ENCODE results near the gene CRTC1.

Gene CRTC1

DNA sequence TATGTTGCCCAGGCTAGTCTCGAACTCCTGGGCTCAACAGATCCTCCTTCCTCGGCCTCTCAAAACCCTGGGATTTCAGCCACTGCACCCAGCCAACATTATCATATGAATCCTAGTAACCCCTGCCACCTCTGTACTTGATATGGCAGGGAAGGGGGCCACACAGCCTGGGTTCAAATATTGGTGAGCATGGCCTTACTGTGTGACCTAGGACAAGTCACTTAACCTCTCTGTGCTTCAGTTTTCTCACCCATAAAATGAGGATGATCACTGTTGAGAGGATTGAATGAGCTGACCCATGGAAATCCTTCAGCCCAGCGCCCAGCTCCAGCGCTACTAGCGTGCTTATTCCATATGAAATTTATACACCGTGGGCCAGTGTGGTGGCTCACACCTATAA, 111.2 kb downstream of the CRTC1 start:
- no peak overlapping the region for H3K4me3 ChIP-seq (ENCODE audit: control insufficient read depth, low read depth, low read length)
- TF ChIP-seq CTCF (IDR thresholded peaks at IDR 0.05; ENCODE audit: control insufficient read depth, insufficient read depth, low read depth, low read length, missing control alignments), result no peak
- no peak for DNase-seq (ENCODE audit: low read depth)

- H3K4me3 ChIP-seq (ENCODE audit: control insufficient read depth, low read depth, low read length), result no peak overlapping the region
- TF ChIP-seq CTCF (IDR thresholded peaks at IDR 0.05; ENCODE audit: control insufficient read depth, insufficient read depth, low read depth, low read length, missing control alignments), result no peak
- DNase-seq (ENCODE audit: low read depth), result no peak
Measured at GRCh38 chr19:18795540-18795939, 112.1 kb downstream of the CRTC1 start.

GRCh38 chr19:18796239-18796638, 112.8 kb downstream of the CRTC1 start:
- TF ChIP-seq CTCF (IDR thresholded peaks at IDR 0.05; ENCODE audit: control insufficient read depth, insufficient read depth, low read depth, low read length, missing control alignments), result no peak
- DNase-seq (ENCODE audit: low read depth), result no peak
- H3K4me3 ChIP-seq (ENCODE audit: control insufficient read depth, low read depth, low read length), result no peak overlapping the region

GRCh38 chr19:18798384-18799352, 115.2 kb downstream of the CRTC1 start:
- DNase-seq (ENCODE audit: low read depth), result no peak
- no peak overlapping the region for H3K4me3 ChIP-seq (ENCODE audit: control insufficient read depth, low read depth, low read length)
- TF ChIP-seq CTCF (IDR thresholded peaks at IDR 0.05; ENCODE audit: control insufficient read depth, insufficient read depth, low read depth, low read length, missing control alignments), result no peak

DNA sequence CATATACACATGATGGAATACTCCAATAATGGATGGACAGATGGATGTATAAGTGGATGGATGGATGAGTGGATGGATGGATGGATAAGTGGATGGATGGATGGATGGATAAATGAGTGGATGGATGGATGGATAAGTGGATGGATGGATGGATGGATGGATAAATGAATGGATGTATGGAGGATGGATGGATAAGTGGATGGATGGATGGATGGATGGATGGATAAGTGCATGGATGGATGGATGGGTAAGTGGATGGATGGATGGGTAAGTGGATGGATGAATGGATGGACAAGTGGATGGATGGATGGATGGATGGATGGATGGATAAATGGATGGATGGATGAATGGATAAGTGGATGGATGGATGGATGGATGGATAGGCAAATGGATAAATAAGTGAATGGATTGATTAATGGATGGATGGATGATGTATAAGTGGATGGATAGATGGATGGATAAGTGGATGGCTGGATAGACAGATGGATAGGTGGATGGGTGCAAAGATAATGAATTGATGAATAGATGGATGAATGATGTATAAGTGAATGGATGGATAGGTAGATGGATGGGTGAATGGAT, 116.0 kb downstream of the CRTC1 start:
- no peak for DNase-seq (ENCODE audit: low read depth)
- TF ChIP-seq CTCF (IDR thresholded peaks at IDR 0.05; ENCODE audit: control insufficient read depth, insufficient read depth, low read depth, low read length, missing control alignments), result no peak
- no peak overlapping the region for H3K4me3 ChIP-seq (ENCODE audit: control insufficient read depth, low read depth, low read length)

DNA sequence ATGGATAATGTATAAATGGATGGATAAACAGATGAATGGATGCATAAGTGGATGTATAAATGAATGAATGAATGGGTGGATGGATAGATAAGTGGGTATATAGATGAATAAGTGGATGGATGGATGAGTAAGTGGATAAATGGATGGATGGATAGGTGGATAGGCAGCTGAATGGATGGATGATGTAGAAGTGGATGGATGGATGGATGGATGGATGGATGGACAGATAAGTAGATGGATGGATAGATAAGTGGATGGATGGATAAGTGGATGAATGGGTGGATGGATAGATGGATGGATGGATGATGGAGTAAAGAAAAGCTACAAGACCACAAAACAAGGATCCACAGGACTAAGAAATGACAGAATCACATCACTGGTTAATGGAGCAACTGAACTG, 116.6 kb downstream of the CRTC1 start:
- TF ChIP-seq CTCF (IDR thresholded peaks at IDR 0.05; ENCODE audit: control insufficient read depth, insufficient read depth, low read depth, low read length, missing control alignments), result no peak
- no peak for DNase-seq (ENCODE audit: low read depth)
- H3K4me3 ChIP-seq (ENCODE audit: control insufficient read depth, low read depth, low read length), result no peak overlapping the region
